GM10847 (cell line): ENCODE data around the gene SCARB2.

Source experiments
- POLR2A ChIP-seq: IDR thresholded peaks from 2 replicates; pipeline ENCODE4 v1.6.1; 2011; ENCODE audit not compliant: insufficient read length; ENCODE audit errors: extremely low read depth

The SCARB2 gene

GRCh38 chr4:76233967-76234678 lies 20.5 kb upstream of the SCARB2 start:
- no peak for TF ChIP-seq POLR2A

DNA sequence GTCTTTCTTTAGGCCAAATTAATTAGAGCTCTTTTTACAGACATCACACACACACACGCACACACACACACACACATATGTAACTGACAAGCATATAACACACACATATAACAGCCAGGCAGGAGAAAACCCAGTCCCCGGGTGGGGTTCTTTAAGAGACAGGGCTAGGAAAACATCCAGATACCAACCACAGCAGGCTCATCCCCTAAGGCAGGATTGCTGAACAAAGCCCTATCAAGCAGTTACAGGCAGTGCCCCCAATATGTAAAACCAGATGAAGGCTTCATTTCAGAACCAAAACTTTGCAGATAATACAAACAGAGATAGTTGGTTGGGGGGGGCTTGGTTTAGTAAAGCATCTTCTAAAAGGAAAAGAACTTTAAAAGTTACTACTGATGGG lies 19.9 kb upstream of the SCARB2 start:
- TF ChIP-seq POLR2A, result no peak

DNA sequence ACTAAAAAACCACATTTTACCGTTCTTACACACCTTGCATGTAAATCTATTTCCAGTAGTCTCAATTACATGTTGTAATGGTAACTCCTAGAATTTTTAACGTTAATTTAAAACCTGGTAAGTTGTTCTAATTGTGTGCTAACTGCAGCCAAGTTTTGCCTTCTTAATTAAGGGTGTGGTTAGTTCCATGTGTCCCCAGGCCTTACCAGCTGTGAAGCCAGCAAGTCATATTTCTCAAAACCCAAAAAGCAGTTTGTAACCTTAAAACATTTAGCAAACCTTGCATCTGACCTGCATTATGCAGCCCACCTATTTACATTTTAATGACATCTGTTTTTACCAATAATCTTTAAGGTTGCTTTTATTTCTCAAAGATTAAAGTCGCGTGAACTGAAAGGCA lies 19.5 kb upstream of the SCARB2 start:
- no peak for TF ChIP-seq POLR2A

GRCh38 chr4:76232681-76233080 lies 19.1 kb upstream of the SCARB2 start:
- TF ChIP-seq POLR2A, result no peak

- TF ChIP-seq POLR2A, result no peak
Measured at GRCh38 chr4:76226418-76226817, 12.8 kb upstream of the SCARB2 start.

GRCh38 chr4:76224171-76224570 lies 10.5 kb upstream of the SCARB2 start:
- TF ChIP-seq POLR2A, result no peak

DNA sequence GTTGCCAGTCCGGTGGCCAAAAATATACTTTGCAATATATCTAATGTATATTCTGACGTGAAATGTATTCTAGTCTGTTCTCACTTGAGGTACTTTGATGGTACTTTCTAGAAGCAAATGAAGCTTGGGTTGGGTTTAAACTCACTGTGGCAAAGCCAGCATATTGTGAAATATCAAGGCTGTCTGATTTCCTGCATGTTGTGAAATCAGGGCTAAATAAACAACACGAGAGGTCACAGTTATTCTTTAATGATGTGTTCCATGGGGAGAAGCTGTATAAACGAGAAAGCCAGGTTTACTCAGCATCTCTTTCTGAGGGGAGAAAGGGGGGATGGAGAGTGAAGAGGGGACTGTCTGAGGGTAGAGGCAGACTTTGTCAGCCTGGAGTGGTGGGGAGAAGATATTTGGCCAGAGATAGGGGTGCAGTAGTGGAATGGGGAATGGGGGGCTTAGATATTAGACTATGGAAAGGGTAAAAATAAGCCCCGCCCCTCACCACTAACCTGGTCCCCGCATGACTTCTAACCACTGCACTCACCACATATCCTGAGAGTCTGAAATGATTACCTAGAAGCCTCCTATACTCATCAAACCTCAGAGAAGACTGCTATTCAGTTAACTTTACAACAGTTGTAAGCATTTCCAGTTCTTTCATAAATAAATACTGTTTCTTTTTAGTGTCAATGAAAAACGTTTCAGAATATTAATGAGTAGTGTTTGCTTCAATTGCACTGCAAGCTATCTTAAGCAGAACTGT lies 5.9 kb upstream of the SCARB2 start:
- no peak for TF ChIP-seq POLR2A

- no peak for TF ChIP-seq POLR2A
Measured at GRCh38 chr4:76216975-76217814, 3.6 kb upstream of the SCARB2 start.

- TF ChIP-seq POLR2A, result no peak
Measured at GRCh38 chr4:76216524-76216923, 2.9 kb upstream of the SCARB2 start.

DNA sequence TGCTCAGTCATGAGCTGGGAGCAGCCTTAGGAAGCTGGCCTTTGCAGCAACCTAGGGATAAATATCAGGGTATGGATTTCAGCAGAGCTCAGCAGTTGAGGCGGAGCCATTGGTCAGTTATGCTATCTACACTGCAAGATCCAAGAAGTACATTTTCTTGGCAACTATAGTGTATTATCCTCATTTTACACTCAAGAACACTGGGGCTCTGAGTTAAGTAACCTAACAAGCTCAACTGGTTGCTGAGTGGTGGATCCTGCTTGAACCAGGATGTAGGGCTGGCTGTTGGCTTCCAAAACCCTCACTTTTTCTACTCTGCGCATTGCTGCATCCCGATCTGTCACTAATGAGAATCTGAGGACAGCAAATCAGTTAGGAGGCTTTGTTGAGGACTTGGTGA lies 1.5 kb upstream of the SCARB2 start:
- no peak for TF ChIP-seq POLR2A

- TF ChIP-seq POLR2A, result no peak
Measured at GRCh38 chr4:76214177-76214675, 602 bp upstream of the SCARB2 start.

DNA sequence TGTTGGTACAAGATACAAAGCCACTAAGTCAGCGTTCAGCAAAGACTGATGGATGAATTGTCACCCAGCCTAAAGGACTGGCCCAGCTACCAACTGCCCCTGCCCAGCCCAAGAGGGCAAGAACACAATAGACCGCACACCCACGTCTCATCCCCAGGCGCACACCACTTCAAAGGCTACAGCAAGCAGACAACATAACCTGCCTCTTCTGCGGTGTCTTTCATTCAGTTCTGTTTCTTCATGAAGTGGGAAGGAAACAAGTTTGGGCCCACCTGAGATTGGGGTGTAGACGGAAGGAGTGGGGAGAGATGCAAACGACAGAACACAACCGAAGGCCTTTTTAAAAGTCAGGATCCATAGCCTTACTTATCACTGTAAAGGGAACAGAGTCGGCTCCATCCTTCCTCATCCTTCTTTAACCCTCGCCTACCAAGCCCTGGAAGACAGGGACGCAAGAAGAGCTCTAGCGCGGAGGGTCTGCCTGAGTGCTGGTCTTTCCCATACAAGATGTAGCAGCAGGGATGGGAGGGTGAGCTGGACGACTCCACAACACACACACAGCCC lies 691 bp downstream of the SCARB2 start:
- TF ChIP-seq POLR2A, result no peak

DNA sequence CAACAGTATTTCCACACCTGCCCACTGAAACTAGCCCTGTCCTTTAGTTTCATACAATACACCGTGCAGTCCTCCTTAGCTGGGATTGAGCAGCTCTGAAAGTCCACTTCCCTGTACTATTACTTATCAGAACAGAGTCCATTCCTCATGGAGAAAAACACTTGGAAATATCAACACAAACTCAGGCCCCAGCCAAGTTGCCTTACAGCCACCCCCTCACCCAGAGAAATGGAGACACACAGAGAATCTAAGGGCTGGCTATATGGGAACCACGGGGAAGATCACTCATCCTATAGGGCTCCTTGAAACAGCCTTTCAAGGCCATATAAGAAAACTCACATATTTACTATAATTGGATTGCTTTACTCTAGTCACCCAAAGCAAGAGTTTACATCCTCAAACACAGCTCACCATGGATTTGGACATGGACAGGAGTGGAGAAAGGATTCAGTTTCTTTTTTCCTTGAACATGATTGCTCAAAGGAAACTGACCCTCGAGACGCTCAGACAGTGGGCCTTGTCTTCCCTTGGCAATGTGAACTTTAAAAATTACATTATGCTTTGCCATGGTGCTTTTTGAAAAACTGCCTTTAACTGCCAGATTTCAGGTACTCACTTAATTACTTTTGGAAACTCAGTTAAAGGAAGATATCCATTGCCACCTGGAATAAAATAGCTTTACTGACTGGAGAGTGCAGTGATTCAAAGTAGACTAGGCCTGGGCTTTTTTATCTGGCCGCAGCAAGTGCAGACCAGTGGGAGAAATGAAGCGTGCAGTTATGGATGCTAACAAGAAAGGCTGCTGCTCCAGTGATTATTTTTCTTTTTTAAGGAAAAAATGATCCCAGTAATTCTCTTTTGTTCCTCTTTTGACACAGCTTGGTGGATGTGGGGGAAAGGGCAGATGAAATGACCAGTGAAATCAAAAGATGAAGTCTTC lies 1.6 kb downstream of the SCARB2 start:
- TF ChIP-seq POLR2A, result no peak

- no peak for TF ChIP-seq POLR2A
Measured at GRCh38 chr4:76210452-76210851, 3.2 kb downstream of the SCARB2 start.
